MM.1S (cell line): ENCODE data around the gene GYG2.

Source experiments
- DNase-seq: peaks from one replicate; pipeline ENCODE4 v3.0.0-alpha.2; 2015
- H2AFZ ChIP-seq: fragments of 300-600 bp; sonication (generic); 2 replicates; pipeline ENCODE4 v1.6.0; 2016; ENCODE audit warnings: antibody characterized with exemption, low read length
- H3F3A ChIP-seq: fragments of 300-600 bp; sonication (generic); 2 replicates; pipeline ENCODE4 v1.6.1; 2016; ENCODE audit warnings: mild to moderate bottlenecking, antibody characterized with exemption, low read length, moderate library complexity, mixed read lengths; ENCODE audit not compliant: insufficient read depth
- H3K27ac ChIP-seq: fragments of 300-600 bp; sonication (generic); 2 replicates; pipeline ENCODE4 v1.5.1; 2016; ENCODE audit warnings: mild to moderate bottlenecking, low read length
- H3K27me3 ChIP-seq: fragments of 300-600 bp; sonication (generic); replicated peaks from 2 replicates; pipeline ENCODE4 v1.6.0; 2016; ENCODE audit warnings: low read length; ENCODE audit not compliant: insufficient read depth
- H3K36me3 ChIP-seq: fragments of 300-600 bp; sonication (generic); replicated peaks from 2 replicates; pipeline ENCODE4 v1.6.1; 2016; ENCODE audit warnings: mild to moderate bottlenecking, low read length, mixed read lengths; ENCODE audit not compliant: insufficient read depth
- H3K4me1 ChIP-seq: fragments of 300-600 bp; sonication (generic); 2 replicates; pipeline ENCODE4 v1.6.1; 2016; ENCODE audit warnings: low read length, mixed read lengths
- H3K4me2 ChIP-seq: fragments of 300-600 bp; sonication (generic); 2 replicates; pipeline ENCODE4 v1.6.0; 2016; ENCODE audit warnings: low read depth, low read length
- H3K4me3 ChIP-seq: fragments of 300-600 bp; sonication (generic); 2 replicates; pipeline ENCODE4 v1.5.1; 2016; ENCODE audit warnings: low read length, mixed read lengths
- H3K79me2 ChIP-seq: fragments of 300-600 bp; sonication (generic); 2 replicates; pipeline ENCODE4 v1.6.1; 2016; ENCODE audit warnings: mixed run types, low read length, mixed read lengths
- H3K9ac ChIP-seq: fragments of 300-600 bp; sonication (generic); 2 replicates; pipeline ENCODE4 v1.6.1; 2016; ENCODE audit warnings: low read length, mixed read lengths
- H3K9me2 ChIP-seq: fragments of 300-600 bp; sonication (generic); replicated peaks from 2 replicates; pipeline ENCODE4 v1.6.1; 2016; ENCODE audit warnings: mild to moderate bottlenecking, low read length, mixed read lengths; ENCODE audit not compliant: insufficient read depth
- H3K9me3 ChIP-seq: fragments of 300-600 bp; sonication (generic); replicated peaks from 2 replicates; pipeline ENCODE4 v1.6.1; 2016; ENCODE audit warnings: mild to moderate bottlenecking, low read length, mixed read lengths; ENCODE audit not compliant: insufficient read depth
- H4K20me1 ChIP-seq: fragments of 300-600 bp; sonication (generic); 2 replicates; pipeline ENCODE4 v1.6.1; 2016; ENCODE audit warnings: mild to moderate bottlenecking, low read length, moderate library complexity, mixed read lengths; ENCODE audit not compliant: insufficient read depth
- EZH2 ChIP-seq: fragments of 300-600 bp; sonication (generic); optimal IDR thresholded peaks from 2 replicates; pipeline ENCODE3; 2017; ENCODE audit warnings: low read depth, mild to moderate bottlenecking, antibody characterized with exemption, low read length, mixed read lengths
- EZH2phosphoT487 ChIP-seq: fragments of 300-600 bp; sonication (generic); IDR thresholded peaks from 2 replicates; pipeline ENCODE4 v1.6.1; 2018; ENCODE audit warnings: antibody characterized with exemption, low read length
- TF ChIP-seq, protein P1 (sequence below): fragments of 300-600 bp; sonication (generic); IDR thresholded peaks from 2 replicates; pipeline ENCODE4 v1.5.1; 2016; ENCODE audit warnings: antibody characterized with exemption, low read length, mixed read lengths

Gene GYG2

DNA sequence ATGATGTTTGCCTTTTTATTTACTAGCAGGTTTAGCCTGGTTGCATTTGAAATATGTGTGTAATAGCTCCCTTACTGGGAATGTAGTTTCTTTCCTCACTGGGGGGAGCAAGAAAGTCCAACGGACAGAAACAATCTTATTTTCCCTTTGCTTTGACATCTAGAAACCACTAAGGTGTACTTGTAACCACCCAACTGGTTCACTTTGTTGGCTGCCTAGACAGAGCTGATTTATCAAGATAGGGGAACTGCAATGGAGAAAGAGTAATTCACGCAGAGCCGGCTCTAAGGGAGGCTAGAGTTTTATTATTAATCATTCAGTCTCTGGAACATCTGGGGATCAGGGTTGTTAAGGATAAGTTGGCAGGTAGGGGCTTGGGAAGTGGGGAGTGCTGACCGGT is 46.6 kb upstream of the GYG2 start:
- TF ChIP-seq, protein P1, sequence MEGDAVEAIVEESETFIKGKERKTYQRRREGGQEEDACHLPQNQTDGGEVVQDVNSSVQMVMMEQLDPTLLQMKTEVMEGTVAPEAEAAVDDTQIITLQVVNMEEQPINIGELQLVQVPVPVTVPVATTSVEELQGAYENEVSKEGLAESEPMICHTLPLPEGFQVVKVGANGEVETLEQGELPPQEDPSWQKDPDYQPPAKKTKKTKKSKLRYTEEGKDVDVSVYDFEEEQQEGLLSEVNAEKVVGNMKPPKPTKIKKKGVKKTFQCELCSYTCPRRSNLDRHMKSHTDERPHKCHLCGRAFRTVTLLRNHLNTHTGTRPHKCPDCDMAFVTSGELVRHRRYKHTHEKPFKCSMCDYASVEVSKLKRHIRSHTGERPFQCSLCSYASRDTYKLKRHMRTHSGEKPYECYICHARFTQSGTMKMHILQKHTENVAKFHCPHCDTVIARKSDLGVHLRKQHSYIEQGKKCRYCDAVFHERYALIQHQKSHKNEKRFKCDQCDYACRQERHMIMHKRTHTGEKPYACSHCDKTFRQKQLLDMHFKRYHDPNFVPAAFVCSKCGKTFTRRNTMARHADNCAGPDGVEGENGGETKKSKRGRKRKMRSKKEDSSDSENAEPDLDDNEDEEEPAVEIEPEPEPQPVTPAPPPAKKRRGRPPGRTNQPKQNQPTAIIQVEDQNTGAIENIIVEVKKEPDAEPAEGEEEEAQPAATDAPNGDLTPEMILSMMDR: no peak
- TF ChIP-seq EZH2phosphoT487 (no peak), EZH2 (no peak)
- Histone ChIP-seq H3K4me1 (no peaks in the 10 kb centered on the region), H3K27me3 (no peaks in the 10 kb centered on the region), H4K20me1 (no peaks in the 10 kb centered on the region), H2AFZ (no peak overlapping the region), H3K27ac (peak overlapping the region; percentile 6; the same call in 1 of the 2 replicates), H3K79me2 (no peaks in the 10 kb centered on the region), H3K9me2 (no peaks in the 10 kb centered on the region), H3K9me3 (no peaks in the 10 kb centered on the region), H3K36me3 (no peaks in the 10 kb centered on the region), H3F3A (no peaks in the 10 kb centered on the region), H3K4me2 (no peak overlapping the region), H3K4me3 (no peak overlapping the region), H3K9ac (no peak overlapping the region)
- DNase-seq: no peak

GRCh38 chrX:2782778-2783177 is 46.0 kb upstream of the GYG2 start:
- Histone ChIP-seq H3K36me3 (no peaks in the 10 kb centered on the region), H3K4me3 (no peak overlapping the region), H3K27me3 (no peaks in the 10 kb centered on the region), H3K79me2 (no peaks in the 10 kb centered on the region), H4K20me1 (no peaks in the 10 kb centered on the region), H3F3A (no peaks in the 10 kb centered on the region), H3K9me3 (no peaks in the 10 kb centered on the region), H3K4me2 (no peak overlapping the region), H2AFZ (no peak overlapping the region), H3K4me1 (no peaks in the 10 kb centered on the region), H3K9me2 (no peaks in the 10 kb centered on the region), H3K9ac (no peak overlapping the region), H3K27ac (no peak overlapping the region)
- no peak for DNase-seq
- TF ChIP-seq, protein P1: no peak
- TF ChIP-seq EZH2phosphoT487 (no peak), EZH2 (no peak)

- Histone ChIP-seq H3K4me1 (no peaks in the 10 kb centered on the region), H3K4me3 (no peak overlapping the region), H2AFZ (no peak overlapping the region), H4K20me1 (no peaks in the 10 kb centered on the region), H3K36me3 (no peaks in the 10 kb centered on the region), H3K4me2 (no peak overlapping the region), H3K9me2 (no peaks in the 10 kb centered on the region), H3K27ac (no peak overlapping the region), H3K27me3 (no peaks in the 10 kb centered on the region), H3K9me3 (no peaks in the 10 kb centered on the region), H3F3A (no peaks in the 10 kb centered on the region), H3K9ac (no peak overlapping the region), H3K79me2 (no peaks in the 10 kb centered on the region)
- TF ChIP-seq EZH2 (no peak), EZH2phosphoT487 (no peak)
- TF ChIP-seq, protein P1: no peak
- DNase-seq: no peak
These were observed 44.7 kb upstream of the GYG2 start for GRCh38 chrX:2784026-2784425.
